ENCODE results near the gene RAB6B. TPM values are rescaled to one million over a fixed set of nuclear protein-coding genes. Genes with fewer than 3 reads are reported as not detected.

RAB6B gene
- total and polyA plus RNA-seq, 2 of the 4 experiments (the other 2 are of a cell fraction) = 0.18 to 1.2 TPM

DNA sequence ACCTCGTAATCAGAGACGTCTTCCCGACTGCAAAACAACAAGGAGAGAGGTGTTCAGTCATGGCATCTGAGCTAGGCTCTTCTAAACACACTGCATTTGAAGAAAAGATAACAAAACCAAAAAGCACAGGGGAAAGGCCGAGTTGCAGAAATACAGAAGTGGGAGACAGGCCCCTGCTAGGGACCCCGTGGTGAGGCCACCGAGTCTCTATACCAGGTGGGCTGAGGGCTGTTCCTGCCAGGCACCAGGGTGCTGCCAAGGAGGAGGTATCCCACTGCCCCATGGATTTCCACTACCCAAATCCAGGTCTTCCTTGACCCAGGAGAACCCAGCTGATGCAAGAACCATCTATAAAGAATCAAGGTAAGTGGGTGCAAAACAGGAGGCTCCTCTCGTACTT, 31.1 kb downstream of the RAB6B start:
- Histone ChIP-seq H3K56ac (ENCODE audit: extremely low read depth, insufficient read depth, low read length) (no peak overlapping the region), H2AK5ac (ENCODE audit: low read depth, low read length) (no peak overlapping the region), H3K36me3 (ENCODE audit: control insufficient read depth, insufficient read depth, low read length) (no peaks in the 10 kb centered on the region), H2BK15ac (ENCODE audit: low read depth, low read length) (no peak overlapping the region), H2BK20ac (ENCODE audit: low read depth, low read length) (no peak overlapping the region), H4K8ac (ENCODE audit: low read depth in 2 of 2, low read length in 2 of 2) (no peak overlapping the region), H2BK5ac (ENCODE audit: low read depth, low read length, poor library complexity, severe bottlenecking) (no peak overlapping the region), H3K27me3 (ENCODE audit: control insufficient read depth, insufficient read depth, low read length) (peaks cover 48% of the 10 kb centered on the region), H3K4me3 (ENCODE audit: insufficient read depth, low read depth, low read length) (no peak overlapping the region), H3K23ac (ENCODE audit: low read depth, low read length) (no peak overlapping the region), H3K27ac (ENCODE audit: insufficient read depth, low read length) (no peak overlapping the region), H3K9ac (ENCODE audit: low read depth, low read length) (no peak overlapping the region), H3K9me3 (ENCODE audit: control insufficient read depth, insufficient read depth, low read length) (peaks cover 2% of the 10 kb centered on the region; the same call in 1 of the 2 replicates), H3K4me2 (ENCODE audit: low read depth, low read length) (no peak overlapping the region), H3K4ac (ENCODE audit: low read depth, low read length) (no peak overlapping the region), H4K91ac (ENCODE audit: insufficient read depth, low read depth, low read length) (no peak overlapping the region), H2AFZ (replicated peaks; ENCODE audit: low read length, poor library complexity) (no peak overlapping the region), H3K79me1 (ENCODE audit: low read depth in 1 of 2, low read length in 2 of 2) (no peaks in the 10 kb centered on the region), H4K5ac (ENCODE audit: low read depth, low read length) (no peak overlapping the region), H2AK9ac (replicated peaks; ENCODE audit: low read depth, low read length, poor library complexity) (no peak overlapping the region), H3K9me1 (ENCODE audit: insufficient read depth, low read length) (no peaks in the 10 kb centered on the region), H3K14ac (replicated peaks; ENCODE audit: low read depth, low read length) (no peak overlapping the region), H2BK120ac (ENCODE audit: low read depth, low read length) (no peak overlapping the region), H3K18ac (ENCODE audit: low read depth, low read length) (no peak overlapping the region), H3K4me1 (ENCODE audit: control insufficient read depth, insufficient read depth, low read length) (no peaks in the 10 kb centered on the region), H4K20me1 (ENCODE audit: insufficient read depth, low read length) (no peaks in the 10 kb centered on the region)
- dilution Hi-C loops (cut with HindIII; ENCODE audit: low sequenced_read_pairs, unreplicated experiment) (no loop called here), intact Hi-C loops (cut with micrococcal nuclease) (no loop called here), in situ Hi-C loops (cut with MboI; ENCODE audit: low sequenced_read_pairs) (no loop called here)
- POLR2A ChIA-PET (ENCODE audit: unreplicated experiment) = no interaction called here
- CTCF ChIA-PET = no interaction called here
- no CpG with 5 or more reads among the region's 7 CpGs for WGBS, 2 experiments (ENCODE audit: extremely low coverage in 2 of 2, insufficient read length in 1 of 2)
- no peak for TF ChIP-seq BHLHE40 (IDR thresholded peaks at IDR 0.05; ENCODE audit: low read depth, low read length)
- no peak for TF ChIP-seq MAZ (IDR thresholded peaks at IDR 0.05; ENCODE audit: borderline replicate concordance, low read depth, low read length)
- TF ChIP-seq, protein P1, sequence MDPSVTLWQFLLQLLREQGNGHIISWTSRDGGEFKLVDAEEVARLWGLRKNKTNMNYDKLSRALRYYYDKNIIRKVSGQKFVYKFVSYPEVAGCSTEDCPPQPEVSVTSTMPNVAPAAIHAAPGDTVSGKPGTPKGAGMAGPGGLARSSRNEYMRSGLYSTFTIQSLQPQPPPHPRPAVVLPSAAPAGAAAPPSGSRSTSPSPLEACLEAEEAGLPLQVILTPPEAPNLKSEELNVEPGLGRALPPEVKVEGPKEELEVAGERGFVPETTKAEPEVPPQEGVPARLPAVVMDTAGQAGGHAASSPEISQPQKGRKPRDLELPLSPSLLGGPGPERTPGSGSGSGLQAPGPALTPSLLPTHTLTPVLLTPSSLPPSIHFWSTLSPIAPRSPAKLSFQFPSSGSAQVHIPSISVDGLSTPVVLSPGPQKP (IDR thresholded peaks at IDR 0.05; ENCODE audit: borderline replicate concordance, low read depth, low read length) = no peak
- no peak for TF ChIP-seq CEBPB (IDR thresholded peaks at IDR 0.05; ENCODE audit: low read depth, low read length)
- no peak for TF ChIP-seq CHD1 (IDR thresholded peaks at IDR 0.05; ENCODE audit: low read depth, low read length)
- ATAC-seq (ENCODE audit: low read depth) (no peak), DNase-seq (no peak)
- no TSS peak for BruUV-seq (replicated peaks)
